ENCODE results near the gene LUC7L.
"Not testable (repeated sequence)": the region's sequence is repeated elsewhere in the genome, so short reads cannot be mapped to it uniquely, and the experiment has no call there.

GRCh38 chr16:176477-177382 is 52.5 kb downstream of the LUC7L start, which contains the start of gene HBA1:
- not testable (repeated sequence) for TF ChIP-seq TCF12 (IDR thresholded peaks at IDR 0.05; ENCODE audit: low read depth); TAF1 (IDR thresholded peaks at IDR 0.05; ENCODE audit: low read depth); YY1 (IDR thresholded peaks at IDR 0.05; ENCODE audit: low read depth); EP300 (IDR thresholded peaks at IDR 0.05; ENCODE audit: borderline replicate concordance); MAX (IDR thresholded peaks at IDR 0.05); CREB1 (IDR thresholded peaks at IDR 0.05; ENCODE audit: low read depth)
